ENCODE results near the gene MRFAP1L1.

Gene MRFAP1L1

GRCh38 chr4:6658597-6659075 lies 51.0 kb downstream of the MRFAP1L1 start:
- peak overlapping the region; percentile 34 for H3K4me3 ChIP-seq (ENCODE audit: low read depth, low read length)
- no peaks in the 10 kb centered on the region for H3K36me3 ChIP-seq (replicated peaks)
- in situ Hi-C loops (cut with HindIII; ENCODE audit: low pct_ligation_motif_present, low sequenced_read_pairs): no loop called here
- H3K27ac ChIP-seq: no peak overlapping the region
- peaks cover 6% of the 10 kb centered on the region for H3K27me3 ChIP-seq (replicated peaks)
- TF ChIP-seq CTCF (IDR thresholded peaks at IDR 0.05; ENCODE audit: low read depth, low read length, missing control alignments): no peak
- peak; percentile 4 for DNase-seq

GRCh38 chr4:6658209-6658595 lies 51.5 kb downstream of the MRFAP1L1 start:
- no peak for DNase-seq
- Histone ChIP-seq H3K36me3 (replicated peaks) (no peaks in the 10 kb centered on the region), H3K4me3 (ENCODE audit: low read depth, low read length) (no peak overlapping the region), H3K27ac (no peak overlapping the region), H3K27me3 (replicated peaks) (peaks cover 2% of the 10 kb centered on the region)
- TF ChIP-seq CTCF (IDR thresholded peaks at IDR 0.05; ENCODE audit: low read depth, low read length, missing control alignments): no peak
- in situ Hi-C loops (cut with HindIII; ENCODE audit: low pct_ligation_motif_present, low sequenced_read_pairs): no loop called here
